Body of pancreas (tissue), 4 donors: ENCODE data around the gene ISYNA1. TPM values are rescaled to one million over a fixed set of nuclear protein-coding genes. Genes with fewer than 3 reads are reported as not detected.

Experiments
- ATAC-seq: fragments of 150-250 bp; one replicate; pipeline ENCODE4 v1.9.1; 2016
- DNase-seq, 4 donors: peaks; one replicate each; pipeline ENCODE4 v3.0.0-alpha.2; 2019
- H3K27ac ChIP-seq, 4 donors: fragments of 200-600 bp; sonication (generic); 1 replicate in 3 of 4; 2 replicates in 1 of 4; pipeline versions ENCODE4 v1.5.1 to v1.6.1; 2016 to 2019; ENCODE audit warnings: mild to moderate bottlenecking in 1 of 4, mixed read lengths in 1 of 4, moderate library complexity in 1 of 4
- H3K27me3 ChIP-seq, 2 donors: fragments of 200-600 bp; sonication (generic); one replicate each; pipeline ENCODE4 v1.6.0; 2016; ENCODE audit warnings: mild to moderate bottlenecking in 1 of 2
- H3K36me3 ChIP-seq, 2 donors: fragments of 200-600 bp; sonication (generic); replicated peaks in 1 of 2; 2 replicates each; pipeline ENCODE4 v1.5.1; 2016; ENCODE audit warnings: low read depth in 2 of 2; ENCODE audit not compliant: insufficient read depth in 1 of 2
- H3K4me1 ChIP-seq: fragments of 200-600 bp; sonication (generic); one replicate; pipeline ENCODE4 v1.6.0; 2016
- H3K4me3 ChIP-seq, 2 donors: fragments of 200-600 bp; sonication (generic); 1 replicate in 1 of 2; 2 replicates in 1 of 2; pipeline ENCODE4 v1.5.1; 2016 to 2019
- H3K9me3 ChIP-seq, 3 donors: fragments of 200-600 bp; sonication (generic); 1 replicate in 2 of 3; 2 replicates in 1 of 3; pipeline ENCODE4 v1.5.1; 2016
- CTCF ChIP-seq, 7 experiments: fragments of 450-650 bp in 4 of 7; fragments of 200-600 bp in 3 of 7; sonication (generic) in 3 of 7; IDR thresholded peaks; one replicate each; pipeline ENCODE4 v1.5.1; 2016 to 2019; ENCODE audit warnings: antibody characterized with exemption in 7 of 7
- POLR2A ChIP-seq, 3 donors: fragments of 450-650 bp; IDR thresholded peaks; one replicate each; pipeline ENCODE4 v1.6.1; 2016; ENCODE audit warnings: antibody characterized with exemption in 3 of 3, mild to moderate bottlenecking in 2 of 3
- WGBS, 2 donors: methylation state at CpG; one replicate each; pipeline ENCODE4 v1.1.5; 2017; 5-methylcytosine and 5-hydroxymethylcytosine counted together
- intact Hi-C: fragments of 100-400 bp; cut with DNase I; formaldehyde crosslinking; loops from one replicate; pipeline ENCODE4 v1.15.1; 2023
- total RNA-seq, 2 donors: library from RNA; depleted of rRNA; stranded (reverse); fragments of >200 nt; gene quantifications; one replicate each; pipeline ENCODE4 v1.1.0, GENCODE V29; 2016

The ISYNA1 gene
- total RNA-seq, 2 donors from 2014 or later, result 52.7 to 72.8 TPM

- no peak for ATAC-seq
- Histone ChIP-seq H3K27ac (no peak overlapping the region), H3K4me3 (no peak overlapping the region), H3K36me3 (peaks cover 21% of the 10 kb centered on the region in 2 donors), H3K27me3 (no peaks in the 10 kb centered on the region), H3K4me1 (peaks cover 45% of the 10 kb centered on the region), H3K9me3 (no peaks in the 10 kb centered on the region)
- no peak for DNase-seq
- TF ChIP-seq CTCF (IDR thresholded peaks at IDR 0.05), result no peak
- no peak for TF ChIP-seq POLR2A (IDR thresholded peaks at IDR 0.05)
- WGBS, 2 donors, result 77 to 80% methylated on average over 5 of the region's 5 CpGs
- intact Hi-C loops, result no loop called here
Measured at GRCh38 chr19:18441804-18442788, 4.2 kb upstream of the ISYNA1 start.

GRCh38 chr19:18440936-18441803 is 3.2 kb upstream of the ISYNA1 start:
- TF ChIP-seq CTCF (IDR thresholded peaks at IDR 0.05) (no peak), POLR2A (IDR thresholded peaks at IDR 0.05) (no peak)
- intact Hi-C loops, result no loop called here
- Histone ChIP-seq H3K36me3 (peaks cover 14 to 21% of the 10 kb centered on the region in 2 donors), H3K27ac (peak overlapping the region; percentile 15 to 92 (median 87)), H3K9me3 (no peaks in the 10 kb centered on the region), H3K27me3 (no peaks in the 10 kb centered on the region), H3K4me1 (peaks cover 51% of the 10 kb centered on the region), H3K4me3 (no peak overlapping the region)
- DNase-seq (no peak), ATAC-seq (no peak)
- 51 to 81% methylated on average over 10 to 23 of the region's 23 CpGs for WGBS, 2 donors

GRCh38 chr19:18440415-18440877 is 2.5 kb upstream of the ISYNA1 start:
- DNase-seq, result no peak
- WGBS, 2 donors, result 41 to 65% methylated on average over 11 of the region's 11 CpGs
- no peaks in the 10 kb centered on the region for H3K27me3 ChIP-seq

GRCh38 chr19:18439910-18440237 is 1.9 kb upstream of the ISYNA1 start:
- H3K27ac ChIP-seq, result peak overlapping the region; percentile 16 to 92 (median 87)

More at GRCh38 chr19:18440415-18440877, 2.5 kb upstream of the ISYNA1 start:
- no peaks in the 10 kb centered on the region for H3K9me3 ChIP-seq
- H3K4me3 ChIP-seq, result no peak overlapping the region
- H3K4me1 ChIP-seq, result peaks cover 51% of the 10 kb centered on the region
- intact Hi-C loops, result no loop called here
- ATAC-seq, result no peak
- peaks cover 8 to 15% of the 10 kb centered on the region in 2 donors for H3K36me3 ChIP-seq
- H3K27ac ChIP-seq, result peak overlapping the region in 3 of 4 donors; percentile 84 to 92 (median 90)
- peak in 3 of 7 experiments; percentile 7 to 28 (median 26) for TF ChIP-seq CTCF (IDR thresholded peaks at IDR 0.05)
- no peak for TF ChIP-seq POLR2A (IDR thresholded peaks at IDR 0.05)

More at GRCh38 chr19:18439910-18440237, 1.9 kb upstream of the ISYNA1 start:
- H3K4me3 ChIP-seq, result no peak overlapping the region
- ATAC-seq, result no peak
- H3K27me3 ChIP-seq, result no peaks in the 10 kb centered on the region
- peaks cover 5 to 15% of the 10 kb centered on the region in 2 donors for H3K36me3 ChIP-seq
- H3K9me3 ChIP-seq, result no peaks in the 10 kb centered on the region
- H3K4me1 ChIP-seq, result peaks cover 51% of the 10 kb centered on the region
- WGBS, 2 donors, result 58 to 77% methylated on average over 8 to 9 of the region's 9 CpGs
- intact Hi-C loops, result no loop called here
- no peak for TF ChIP-seq POLR2A (IDR thresholded peaks at IDR 0.05)
- TF ChIP-seq CTCF (IDR thresholded peaks at IDR 0.05), result no peak
- DNase-seq, result no peak
